ENCODE measurements around the gene CKM.

DNA sequence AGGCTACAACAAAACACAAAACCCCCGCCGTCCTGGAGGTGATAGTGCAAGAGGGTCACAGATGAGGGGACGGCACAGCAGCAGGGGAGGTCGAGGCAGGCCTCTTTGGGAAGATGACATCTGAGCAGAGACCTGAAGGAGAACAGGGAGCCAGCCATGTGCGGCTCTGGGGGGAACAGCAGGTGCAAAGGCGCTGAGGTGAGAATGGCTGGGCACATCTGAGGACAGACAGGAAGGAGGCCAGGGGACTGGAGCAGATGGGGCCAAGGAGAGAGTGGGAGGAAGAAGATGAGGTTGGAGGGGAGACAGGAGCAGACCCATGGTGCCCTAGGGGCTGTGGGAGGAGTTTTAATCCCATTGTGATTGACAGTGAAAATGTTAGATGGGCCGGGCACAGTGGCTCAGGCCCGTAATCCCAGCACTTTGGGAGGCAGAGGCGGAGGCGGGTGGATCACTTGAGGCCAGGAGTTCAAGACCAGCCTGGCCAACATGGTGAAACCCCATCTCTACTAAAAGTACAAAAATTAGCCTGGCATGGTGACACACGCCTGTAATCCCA is 1.8 kb upstream of the CKM start:
- TF ChIP-seq POLR2AphosphoS5 (IDR thresholded peaks at IDR 0.05; ENCODE audit: low read depth, low read length) (no peak), TAF1 (IDR thresholded peaks at IDR 0.05; ENCODE audit: borderline replicate concordance, insufficient read depth, low read length) (no peak), SIN3A (IDR thresholded peaks at IDR 0.05; ENCODE audit: borderline replicate concordance, insufficient read depth, low read length) (no peak), FOXP2 (optimal IDR thresholded peaks at IDR 0.05; ENCODE audit: borderline replicate concordance, extremely low read depth, extremely low read length, insufficient read depth) (no peak)
- TF ChIP-seq, protein P1, sequence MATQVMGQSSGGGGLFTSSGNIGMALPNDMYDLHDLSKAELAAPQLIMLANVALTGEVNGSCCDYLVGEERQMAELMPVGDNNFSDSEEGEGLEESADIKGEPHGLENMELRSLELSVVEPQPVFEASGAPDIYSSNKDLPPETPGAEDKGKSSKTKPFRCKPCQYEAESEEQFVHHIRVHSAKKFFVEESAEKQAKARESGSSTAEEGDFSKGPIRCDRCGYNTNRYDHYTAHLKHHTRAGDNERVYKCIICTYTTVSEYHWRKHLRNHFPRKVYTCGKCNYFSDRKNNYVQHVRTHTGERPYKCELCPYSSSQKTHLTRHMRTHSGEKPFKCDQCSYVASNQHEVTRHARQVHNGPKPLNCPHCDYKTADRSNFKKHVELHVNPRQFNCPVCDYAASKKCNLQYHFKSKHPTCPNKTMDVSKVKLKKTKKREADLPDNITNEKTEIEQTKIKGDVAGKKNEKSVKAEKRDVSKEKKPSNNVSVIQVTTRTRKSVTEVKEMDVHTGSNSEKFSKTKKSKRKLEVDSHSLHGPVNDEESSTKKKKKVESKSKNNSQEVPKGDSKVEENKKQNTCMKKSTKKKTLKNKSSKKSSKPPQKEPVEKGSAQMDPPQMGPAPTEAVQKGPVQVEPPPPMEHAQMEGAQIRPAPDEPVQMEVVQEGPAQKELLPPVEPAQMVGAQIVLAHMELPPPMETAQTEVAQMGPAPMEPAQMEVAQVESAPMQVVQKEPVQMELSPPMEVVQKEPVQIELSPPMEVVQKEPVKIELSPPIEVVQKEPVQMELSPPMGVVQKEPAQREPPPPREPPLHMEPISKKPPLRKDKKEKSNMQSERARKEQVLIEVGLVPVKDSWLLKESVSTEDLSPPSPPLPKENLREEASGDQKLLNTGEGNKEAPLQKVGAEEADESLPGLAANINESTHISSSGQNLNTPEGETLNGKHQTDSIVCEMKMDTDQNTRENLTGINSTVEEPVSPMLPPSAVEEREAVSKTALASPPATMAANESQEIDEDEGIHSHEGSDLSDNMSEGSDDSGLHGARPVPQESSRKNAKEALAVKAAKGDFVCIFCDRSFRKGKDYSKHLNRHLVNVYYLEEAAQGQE (IDR thresholded peaks at IDR 0.05; ENCODE audit: insufficient read depth in 1 of 2, low read depth in 2 of 2, low read length in 2 of 2): no peak
